ENCODE measurements around the gene FARS2.

FARS2 gene

DNA sequence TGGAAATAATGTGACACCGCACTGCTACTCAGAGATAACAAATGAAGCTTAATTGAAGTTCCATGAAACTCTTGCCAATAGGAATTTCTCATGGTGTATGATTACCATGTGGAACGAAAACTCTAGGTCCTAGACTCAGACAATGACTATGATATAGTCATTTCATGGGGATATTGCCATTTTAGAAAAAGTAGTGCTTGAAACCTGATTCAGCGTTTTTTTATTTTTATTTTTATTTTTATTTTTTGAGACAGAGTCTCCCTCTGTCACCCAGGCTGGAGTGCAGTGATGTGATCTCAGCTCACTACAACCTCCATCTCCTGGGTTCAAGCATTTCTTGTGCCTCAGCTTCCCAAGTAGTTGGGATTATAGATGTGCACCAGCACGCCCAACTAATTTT is 253.9 kb downstream of the FARS2 start:
- no peak for DNase-seq

DNA sequence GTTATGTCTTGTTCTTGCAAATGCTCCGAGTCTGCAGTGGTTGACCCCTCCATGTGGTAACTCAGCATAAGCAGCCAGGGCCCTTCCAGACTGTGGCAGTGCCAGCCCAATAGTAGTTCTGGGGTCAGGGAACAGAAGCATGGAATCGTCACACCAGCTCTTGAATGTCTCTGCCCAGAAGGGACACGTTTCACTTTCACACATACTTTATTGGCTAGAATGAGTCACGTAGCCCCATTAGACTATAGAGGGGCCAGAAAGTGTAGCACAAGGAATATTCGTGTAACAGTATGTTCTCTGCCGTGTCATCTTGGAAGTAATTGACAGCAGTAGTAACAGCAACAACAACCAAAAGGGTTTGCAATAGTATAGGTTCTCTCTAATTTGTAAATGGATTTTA is 254.7 kb downstream of the FARS2 start:
- DNase-seq, result no peak

DNA sequence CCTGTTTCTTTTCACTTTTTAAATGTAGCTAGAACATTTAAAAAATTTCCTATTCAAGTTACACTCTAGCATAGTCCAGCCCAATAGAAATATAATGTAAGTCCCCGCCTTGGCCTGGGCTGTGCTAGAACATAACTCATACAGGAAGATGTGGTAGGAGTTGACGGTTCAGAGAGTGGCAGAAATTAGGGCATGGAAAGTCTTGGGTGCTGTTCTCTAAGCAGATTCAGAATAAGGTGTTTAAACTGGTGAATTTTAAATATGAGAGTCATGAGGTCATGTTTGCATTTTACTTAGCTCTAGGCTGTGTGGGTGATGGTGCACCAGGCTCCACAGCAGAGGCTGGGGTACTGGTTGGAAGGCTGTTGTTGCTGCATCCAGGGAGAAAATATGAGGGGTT is 256.5 kb downstream of the FARS2 start:
- DNase-seq, result no peak

DNA sequence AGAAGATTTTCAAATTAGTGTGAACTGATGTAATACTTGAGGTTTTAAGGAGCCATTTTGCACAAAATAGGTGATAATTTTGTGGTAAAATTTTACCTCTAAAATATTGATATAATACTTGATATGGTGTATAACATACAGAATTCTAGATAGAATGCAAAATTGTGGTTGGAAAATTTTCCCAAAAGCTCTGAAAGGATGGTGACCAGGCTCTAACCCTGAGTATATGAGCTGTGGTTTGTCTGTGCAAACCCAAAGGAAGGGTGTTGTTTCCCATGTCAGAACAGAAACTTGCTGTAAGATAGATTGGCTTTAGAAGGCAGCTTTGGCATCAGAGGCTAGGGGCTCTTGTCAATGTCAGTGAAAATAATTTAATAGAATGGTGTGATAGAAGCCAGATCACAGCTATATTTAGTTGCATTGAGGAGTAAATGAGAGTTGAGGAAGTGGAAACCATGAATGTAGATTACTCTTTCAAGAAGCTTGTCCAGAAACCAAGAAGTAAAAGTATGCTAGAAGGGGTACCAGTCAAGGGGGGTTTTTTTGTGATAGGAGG is 257.7 kb downstream of the FARS2 start:
- DNase-seq, result no peak

DNA sequence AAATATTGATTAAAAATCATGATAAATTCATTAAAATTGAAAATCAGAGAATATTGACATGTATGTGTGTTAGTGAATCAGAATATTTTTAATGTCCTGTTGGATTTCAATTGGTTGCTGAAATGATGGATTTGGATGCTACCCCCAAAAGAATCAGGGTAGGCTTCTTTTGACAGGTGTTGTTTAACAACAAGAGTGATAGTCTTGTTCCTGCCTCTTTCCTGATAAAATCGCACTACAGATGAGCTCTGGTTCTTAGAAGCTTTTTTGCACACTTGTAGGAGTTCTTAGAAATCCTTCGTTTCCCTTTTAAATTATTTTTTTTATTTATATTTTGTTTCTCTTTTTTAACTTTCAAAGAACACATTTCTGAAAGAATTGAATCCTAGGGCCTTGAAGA is 259.5 kb downstream of the FARS2 start:
- no peak for DNase-seq

DNA sequence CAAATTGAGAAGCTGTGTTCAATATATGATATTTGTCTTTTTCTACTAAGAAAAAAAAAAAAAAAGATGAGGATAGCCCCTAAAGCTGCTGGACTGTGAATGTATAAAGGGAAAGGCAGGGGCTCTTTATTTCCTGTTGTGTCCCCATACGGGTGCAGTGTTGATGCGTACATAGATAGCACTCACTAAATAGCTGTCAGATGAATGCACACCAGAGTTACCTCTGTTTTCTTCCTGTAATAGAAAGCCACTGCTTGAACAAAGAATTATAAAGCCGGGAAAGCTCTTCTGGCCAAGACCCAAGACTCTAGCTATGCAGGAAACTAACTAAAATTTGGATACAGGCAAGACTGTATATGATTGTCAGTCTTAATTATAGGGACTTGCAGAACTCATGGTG is 260.0 kb downstream of the FARS2 start:
- DNase-seq, result no peak

DNA sequence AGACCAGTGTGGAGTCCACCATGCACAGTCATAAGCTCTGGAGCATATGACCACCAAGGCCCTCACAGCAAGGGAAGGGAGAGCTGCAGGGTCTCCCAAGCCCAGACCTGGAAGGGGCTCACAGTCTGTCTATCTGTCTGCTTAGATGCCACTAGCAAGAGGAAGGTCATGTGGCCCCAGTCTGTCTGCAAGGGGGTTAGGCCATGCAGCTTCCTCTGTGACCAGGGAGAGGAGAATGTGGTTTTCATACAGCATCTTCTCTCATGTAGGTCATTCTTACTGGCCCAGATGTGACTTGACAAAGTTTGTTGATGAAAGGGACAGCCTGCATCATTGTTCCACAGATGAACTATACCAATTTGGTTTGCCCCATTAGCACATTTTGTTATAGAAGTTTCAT is 260.8 kb downstream of the FARS2 start:
- no peak for DNase-seq

DNA sequence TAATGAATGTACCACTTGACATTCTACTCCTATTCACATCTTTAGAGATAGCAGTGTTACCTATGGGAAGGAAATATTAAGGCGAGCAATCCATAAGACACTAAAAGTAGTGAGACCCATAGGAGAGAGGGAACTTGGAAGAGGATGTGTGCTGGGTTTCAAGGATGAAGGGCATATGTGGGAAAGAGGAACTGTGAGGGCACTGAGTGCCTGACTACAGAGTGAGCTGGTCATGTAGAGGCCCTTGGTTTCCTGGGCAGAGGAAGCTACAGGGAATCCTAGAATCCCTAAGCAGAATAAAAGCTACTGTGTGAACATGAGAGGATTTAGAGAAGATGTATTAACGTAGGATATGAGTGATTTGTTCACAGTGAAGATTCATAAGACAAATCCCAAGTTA is 262.8 kb downstream of the FARS2 start:
- DNase-seq, result no peak

DNA sequence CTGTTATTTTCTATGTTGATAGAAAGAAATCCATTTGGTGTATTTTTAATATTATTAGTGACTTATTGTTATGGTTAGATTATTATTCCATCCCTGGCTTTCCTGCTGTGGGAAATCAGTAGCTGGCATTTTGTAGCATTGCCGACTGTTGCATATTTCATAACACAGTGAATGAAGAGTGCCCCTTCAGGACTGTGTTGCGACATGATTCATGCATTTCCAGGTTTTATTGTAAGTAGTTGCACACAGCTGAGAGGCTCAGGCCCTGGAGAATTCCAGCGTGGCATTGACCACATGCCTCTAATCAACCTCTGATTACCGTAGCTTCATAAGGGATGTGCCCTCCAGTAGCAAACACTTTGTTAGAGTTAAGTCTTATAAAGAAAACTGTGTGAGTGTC is 263.9 kb downstream of the FARS2 start:
- DNase-seq, result no peak

DNA sequence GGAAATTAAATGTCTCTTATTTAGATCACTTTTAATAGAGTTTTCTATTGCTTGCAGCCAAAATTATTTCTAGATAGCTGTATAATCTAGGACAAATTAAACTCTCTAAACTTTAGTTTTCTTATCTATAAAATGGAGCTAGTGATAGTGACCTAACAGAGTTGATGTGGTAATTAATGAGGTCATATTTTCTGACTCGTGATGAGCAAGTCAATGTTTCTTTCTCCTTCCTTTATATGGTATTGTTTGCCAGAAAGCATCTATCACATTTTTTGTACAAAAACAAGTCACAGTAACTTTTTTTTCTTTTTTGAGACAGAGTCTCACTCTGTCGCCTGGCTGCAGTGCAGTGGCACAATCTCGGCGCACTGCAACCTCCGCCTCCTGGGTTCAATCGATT is 267.7 kb downstream of the FARS2 start:
- DNase-seq, result no peak

DNA sequence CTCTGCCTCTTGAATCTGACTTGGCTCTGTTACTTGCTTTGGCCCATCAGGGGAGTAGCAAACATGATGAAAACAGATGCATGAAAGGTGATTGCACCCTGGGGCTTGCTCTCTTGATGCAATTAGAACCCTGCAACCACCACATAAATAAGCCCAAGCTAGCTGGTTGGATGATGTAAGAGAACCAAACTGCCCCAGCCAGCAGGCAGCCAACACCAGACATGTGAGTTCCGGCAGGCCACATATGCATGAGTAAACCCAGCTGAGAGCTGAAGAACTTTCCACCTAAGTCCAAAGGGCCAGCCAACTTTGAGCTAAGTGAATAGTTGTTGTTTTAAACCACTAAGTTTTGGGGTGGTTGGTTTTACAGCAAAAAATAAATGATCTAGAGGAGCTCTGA is 268.4 kb downstream of the FARS2 start:
- DNase-seq, result no peak

DNA sequence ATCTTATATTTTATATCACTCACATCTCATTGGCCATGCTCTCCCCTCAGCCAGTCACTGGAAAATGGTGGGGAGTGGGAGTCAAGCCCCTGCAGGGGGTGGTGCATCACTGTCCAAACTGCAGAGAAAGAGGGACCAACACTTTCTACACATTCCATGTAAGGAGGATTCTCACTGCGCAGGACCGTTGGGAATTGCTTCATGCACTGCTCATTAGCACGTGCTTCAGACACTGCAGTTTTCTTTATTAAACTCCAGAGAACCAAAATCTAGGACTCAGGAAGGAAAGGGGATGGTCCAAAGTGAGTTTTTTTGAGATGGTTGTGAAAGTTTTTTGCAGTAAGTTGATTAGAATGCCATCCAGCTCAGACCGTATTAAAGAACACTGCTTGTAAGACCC is 269.8 kb downstream of the FARS2 start:
- DNase-seq, result no peak

DNA sequence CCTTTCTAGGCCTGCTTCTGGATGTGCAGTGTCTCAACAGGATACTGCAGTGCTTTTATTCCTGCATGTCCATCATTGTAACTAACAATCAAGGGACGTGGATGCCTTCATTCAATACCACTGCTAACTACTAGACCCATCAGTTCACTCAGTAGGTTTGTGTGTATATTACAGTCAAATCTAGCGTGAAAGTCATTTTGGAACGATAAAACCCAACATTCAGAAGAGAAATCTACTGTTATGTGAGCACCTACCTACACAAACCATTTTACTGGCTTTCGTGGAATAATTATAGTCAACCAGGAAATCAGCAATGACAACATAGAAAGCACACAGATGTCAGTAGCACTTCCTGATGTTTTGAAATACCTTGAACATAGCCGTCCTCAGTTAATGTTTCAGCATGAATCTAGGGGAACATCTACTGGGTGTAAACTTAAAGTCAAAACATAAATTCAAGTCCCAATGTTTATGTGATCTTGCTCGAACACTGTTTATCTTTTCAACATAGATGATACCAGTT is 270.6 kb downstream of the FARS2 start:
- no peak for DNase-seq

DNA sequence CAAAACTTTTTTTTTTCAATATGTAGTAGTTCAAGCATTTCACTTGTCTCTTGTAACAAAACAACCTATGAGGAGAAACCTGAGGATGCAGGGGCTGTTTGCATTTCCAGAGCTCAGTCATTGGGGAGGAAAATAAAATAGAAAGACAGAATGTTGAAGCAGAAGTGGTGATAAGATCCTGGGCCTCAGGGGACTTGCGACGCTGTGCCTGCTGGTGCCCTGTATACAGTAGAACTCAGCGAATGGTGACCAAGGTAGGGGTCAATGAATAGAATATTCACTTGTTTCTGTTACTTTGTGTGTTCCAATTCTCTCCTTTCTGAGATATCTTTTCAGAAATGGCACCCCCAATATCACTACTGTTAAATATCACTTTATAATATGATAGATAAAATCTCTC is 271.6 kb downstream of the FARS2 start:
- DNase-seq, result no peak

DNA sequence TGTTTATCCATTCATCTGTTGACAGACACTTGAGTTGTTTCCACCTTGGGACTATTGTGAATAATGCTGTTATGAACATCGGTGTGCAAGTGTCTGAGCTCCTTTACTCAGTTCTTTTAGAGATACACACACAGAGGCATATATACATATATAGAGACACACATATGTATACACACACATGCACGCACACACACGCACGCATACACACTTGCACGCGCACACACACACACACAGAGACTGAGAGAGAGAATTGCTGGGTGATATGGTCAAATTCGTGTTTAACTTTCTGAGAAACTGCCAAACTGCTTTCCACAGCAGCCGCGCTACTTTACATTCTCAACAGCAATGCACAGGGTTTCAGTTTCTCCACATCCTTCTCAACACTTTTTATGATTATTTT is 273.3 kb downstream of the FARS2 start:
- DNase-seq, result no peak

DNA sequence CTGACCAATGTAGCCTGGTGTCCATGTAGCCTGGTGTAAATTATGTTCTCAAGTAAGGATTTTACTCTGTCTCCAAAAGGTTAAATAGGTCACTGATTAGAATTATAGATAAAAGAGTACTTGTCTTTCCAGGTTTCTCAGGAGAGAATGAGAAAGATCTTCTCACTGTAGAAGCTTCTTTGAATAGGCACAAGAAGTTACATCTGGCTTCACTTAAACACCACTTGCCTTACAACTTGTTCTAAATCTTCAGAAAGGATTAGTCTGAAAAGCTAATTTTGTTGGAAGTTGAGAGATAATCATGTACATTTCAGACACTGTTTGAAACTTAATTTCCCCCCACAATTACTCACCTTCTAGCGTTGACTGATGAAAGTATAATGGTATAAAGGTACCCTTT is 275.3 kb downstream of the FARS2 start:
- DNase-seq, result no peak

DNA sequence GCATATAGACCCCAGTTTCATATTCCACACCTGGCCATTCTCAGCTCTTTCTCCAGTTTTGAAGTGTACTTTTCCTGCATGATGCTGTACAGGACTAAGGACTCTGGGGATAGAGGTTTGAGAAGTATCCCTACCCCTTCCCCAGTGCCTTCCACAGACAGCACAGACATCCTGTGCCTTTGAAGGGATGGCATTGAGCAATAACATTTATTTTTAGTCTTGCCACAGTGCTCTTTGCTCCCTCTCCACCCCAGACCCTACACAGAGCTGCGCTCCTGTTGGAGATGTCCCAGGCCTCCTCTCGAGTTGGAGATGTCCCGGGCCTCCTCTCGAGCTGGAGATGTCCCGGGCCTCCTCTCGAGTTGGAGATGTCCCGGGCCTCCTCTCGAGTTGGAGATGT is 275.8 kb downstream of the FARS2 start:
- no peak for DNase-seq

DNA sequence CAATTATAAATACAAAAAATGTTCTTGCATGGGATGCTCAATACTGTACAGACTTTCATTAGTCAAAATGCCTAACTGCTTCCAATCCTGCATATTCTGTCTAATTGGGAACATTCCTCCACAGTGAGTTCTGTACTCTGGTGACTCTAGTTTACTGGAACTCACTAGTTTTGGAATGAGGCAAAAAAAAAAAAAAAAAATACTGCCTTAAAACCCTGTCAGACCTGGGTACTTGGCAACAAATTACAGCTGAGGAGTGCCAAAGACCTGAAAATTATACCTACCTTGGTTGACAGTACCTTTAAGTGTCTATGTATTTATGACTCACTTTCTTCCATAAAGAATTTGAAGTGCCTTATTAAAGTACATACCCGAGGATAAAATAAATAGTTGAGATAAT is 276.7 kb downstream of the FARS2 start:
- DNase-seq, result no peak

DNA sequence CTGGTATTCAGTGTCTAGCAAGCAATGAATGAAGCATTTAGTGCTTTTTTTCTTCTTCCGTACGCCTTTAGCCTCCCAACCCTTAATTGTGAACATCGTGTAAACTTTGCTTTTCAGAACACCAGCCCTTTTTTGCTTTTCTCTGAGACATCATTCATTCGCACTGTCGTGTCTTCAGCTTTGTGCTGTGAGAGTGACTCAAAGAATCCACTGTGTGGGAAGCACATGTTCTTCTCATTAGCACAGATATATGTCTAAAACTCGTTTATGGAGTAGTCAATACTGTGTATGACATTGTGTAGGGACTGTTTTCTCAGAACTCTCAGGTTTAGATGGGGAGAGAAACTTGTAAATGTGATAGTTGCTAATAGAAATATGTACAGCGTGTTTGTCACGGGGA is 279.1 kb downstream of the FARS2 start:
- DNase-seq, result no peak

DNA sequence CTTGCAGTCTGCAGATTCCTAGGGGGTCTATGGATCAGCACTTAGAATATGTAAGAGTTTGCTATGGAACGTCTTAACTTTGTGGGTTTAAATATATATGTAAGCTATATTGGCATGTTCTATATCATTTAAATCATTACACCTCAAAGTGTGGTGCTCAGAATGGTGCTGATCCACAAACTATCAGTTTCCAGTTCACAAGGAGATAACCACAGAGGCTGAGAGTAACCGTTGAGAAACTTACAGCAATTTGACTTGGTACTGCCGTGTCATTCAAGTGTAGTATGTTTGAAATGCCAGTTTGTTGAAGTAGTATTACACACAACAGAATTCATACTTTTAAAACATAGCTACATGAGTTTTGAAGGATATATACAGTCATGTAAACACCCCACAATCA is 279.7 kb downstream of the FARS2 start:
- DNase-seq, result no peak

DNA sequence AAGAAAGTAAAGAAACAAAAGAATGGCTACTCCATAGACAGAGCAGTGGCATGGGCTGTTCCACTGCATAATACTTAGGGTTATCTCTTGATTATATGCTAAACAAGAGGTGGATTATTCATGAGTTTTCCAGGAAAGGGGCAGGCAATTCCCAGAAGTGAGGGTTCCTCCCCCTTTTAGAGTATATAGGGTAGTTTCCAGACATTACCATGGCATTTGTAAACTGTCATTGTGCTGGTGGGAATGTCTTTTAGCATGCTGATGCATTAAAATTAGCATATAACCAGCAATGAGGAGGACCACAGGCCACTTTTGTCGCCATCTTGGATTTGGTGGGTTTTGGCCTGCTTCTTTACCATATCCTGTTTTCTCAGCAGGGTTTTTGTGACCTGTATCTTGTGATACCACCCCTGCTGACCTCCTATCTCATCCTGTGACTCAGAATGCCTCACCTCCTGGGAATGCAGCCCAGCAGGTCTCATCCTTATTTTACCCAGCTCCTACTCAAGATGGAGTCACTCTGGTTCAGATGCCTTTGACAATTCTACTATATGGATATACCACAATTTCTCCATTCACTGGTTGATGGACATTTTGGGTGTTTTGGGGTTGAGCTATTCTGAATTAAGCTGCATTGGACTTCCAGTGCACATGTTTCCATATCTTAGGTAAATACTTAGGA is 280.6 kb downstream of the FARS2 start:
- no peak for DNase-seq

DNA sequence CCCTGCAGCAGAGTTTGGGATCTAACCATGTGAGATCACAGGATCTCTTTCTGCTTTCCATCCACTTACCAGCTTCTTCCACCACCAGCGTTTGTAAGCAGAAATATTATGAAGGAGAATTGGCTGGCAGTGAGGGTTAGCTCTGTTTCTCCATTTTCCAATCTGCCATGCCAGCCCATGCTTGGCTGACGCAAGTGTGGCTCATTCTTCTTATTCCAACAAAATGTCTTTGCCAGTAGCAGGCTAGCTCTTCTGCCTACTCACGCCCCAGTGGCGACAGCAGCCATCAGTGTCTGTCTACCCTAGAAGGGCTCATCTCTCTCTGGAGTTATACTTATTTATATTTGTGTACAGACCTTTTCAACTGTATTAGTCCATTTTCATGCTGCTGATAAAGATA is 286.2 kb downstream of the FARS2 start:
- DNase-seq, result no peak

DNA sequence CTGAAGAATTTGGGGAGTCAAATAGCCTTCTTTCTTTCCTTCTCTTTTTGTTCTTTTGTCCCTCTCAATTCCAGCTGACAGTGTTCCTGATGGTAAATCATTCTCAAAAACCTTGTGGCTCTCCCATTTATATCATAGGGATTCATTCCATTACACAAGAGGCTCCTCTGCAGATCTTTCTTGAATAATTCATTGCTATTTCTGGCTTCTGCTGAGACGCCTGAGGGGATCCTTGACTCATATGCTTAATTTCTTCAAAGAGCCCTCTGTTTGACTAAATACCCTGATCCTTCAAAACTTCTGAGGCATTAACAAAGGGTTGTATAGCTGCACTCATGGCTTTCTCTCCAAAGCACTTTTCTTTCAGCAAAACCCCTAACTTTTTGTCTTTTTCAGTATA is 289.3 kb downstream of the FARS2 start:
- no peak for DNase-seq

DNA sequence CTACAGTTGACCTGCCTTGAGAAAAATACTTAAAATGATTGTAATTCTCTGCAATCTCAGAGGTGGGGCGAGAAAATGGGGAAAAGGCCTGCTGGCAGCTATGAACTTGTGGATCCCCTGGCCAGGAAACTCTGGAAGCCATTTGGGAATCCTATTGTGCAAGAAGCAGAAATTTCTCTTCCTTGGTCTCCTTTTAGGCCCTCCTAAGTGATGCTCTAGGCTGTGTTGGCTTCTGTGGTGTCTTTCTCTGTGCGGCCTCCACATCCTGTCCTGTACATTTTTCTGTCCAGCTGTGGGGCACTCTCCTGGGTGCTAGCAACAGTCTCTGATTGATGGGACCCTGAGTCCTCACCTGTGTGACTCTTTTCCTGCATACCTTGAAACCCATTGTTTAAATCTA is 290.9 kb downstream of the FARS2 start:
- no peak for DNase-seq

DNA sequence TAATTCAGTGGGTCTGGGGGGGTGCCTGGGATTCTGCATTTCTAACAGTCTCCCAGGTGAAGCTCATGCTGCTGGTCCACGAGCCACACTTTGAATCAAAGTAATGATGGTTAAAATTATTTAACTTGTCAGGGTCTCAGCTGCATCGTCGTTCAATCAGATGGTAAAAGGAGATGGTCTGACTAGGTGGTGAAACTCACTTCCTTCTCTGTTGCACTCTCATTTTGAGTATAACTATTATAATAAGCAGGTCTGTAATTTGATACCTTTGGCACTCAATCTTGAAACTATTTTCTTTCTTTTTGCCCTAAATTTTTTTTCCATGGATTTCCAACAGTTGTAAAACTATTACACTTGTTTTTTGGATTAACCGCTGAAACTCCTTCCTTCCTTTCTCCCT is 292.5 kb downstream of the FARS2 start:
- no peak for DNase-seq

Measured in left hindlimb (tissue), 1 donor.